ENCODE results near the gene BMPR1A.

DNA sequence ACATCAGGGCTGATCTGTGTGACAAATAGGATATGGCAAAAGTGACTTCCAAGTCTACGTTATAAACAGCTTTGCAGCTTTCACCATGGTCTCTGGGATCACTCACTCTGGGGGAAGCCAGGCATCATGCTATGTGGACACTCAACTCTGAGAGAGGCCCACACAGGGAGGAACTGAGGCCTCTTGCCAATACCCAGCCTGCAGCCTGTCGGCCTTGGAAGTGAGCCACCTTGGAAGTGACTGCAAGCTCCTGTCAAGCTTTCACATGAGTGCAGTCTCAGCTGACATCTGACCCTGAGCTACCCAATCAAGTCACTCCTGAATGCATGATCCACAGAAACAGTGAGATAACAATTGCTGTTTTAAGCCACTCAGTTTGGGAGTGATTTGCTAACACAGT lies 144.5 kb downstream of the BMPR1A start:
- TF ChIP-seq, protein P1, sequence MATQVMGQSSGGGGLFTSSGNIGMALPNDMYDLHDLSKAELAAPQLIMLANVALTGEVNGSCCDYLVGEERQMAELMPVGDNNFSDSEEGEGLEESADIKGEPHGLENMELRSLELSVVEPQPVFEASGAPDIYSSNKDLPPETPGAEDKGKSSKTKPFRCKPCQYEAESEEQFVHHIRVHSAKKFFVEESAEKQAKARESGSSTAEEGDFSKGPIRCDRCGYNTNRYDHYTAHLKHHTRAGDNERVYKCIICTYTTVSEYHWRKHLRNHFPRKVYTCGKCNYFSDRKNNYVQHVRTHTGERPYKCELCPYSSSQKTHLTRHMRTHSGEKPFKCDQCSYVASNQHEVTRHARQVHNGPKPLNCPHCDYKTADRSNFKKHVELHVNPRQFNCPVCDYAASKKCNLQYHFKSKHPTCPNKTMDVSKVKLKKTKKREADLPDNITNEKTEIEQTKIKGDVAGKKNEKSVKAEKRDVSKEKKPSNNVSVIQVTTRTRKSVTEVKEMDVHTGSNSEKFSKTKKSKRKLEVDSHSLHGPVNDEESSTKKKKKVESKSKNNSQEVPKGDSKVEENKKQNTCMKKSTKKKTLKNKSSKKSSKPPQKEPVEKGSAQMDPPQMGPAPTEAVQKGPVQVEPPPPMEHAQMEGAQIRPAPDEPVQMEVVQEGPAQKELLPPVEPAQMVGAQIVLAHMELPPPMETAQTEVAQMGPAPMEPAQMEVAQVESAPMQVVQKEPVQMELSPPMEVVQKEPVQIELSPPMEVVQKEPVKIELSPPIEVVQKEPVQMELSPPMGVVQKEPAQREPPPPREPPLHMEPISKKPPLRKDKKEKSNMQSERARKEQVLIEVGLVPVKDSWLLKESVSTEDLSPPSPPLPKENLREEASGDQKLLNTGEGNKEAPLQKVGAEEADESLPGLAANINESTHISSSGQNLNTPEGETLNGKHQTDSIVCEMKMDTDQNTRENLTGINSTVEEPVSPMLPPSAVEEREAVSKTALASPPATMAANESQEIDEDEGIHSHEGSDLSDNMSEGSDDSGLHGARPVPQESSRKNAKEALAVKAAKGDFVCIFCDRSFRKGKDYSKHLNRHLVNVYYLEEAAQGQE (IDR thresholded peaks at IDR 0.05; ENCODE audit: unreplicated experiment) = no peak
- TF ChIP-seq, protein P2, sequence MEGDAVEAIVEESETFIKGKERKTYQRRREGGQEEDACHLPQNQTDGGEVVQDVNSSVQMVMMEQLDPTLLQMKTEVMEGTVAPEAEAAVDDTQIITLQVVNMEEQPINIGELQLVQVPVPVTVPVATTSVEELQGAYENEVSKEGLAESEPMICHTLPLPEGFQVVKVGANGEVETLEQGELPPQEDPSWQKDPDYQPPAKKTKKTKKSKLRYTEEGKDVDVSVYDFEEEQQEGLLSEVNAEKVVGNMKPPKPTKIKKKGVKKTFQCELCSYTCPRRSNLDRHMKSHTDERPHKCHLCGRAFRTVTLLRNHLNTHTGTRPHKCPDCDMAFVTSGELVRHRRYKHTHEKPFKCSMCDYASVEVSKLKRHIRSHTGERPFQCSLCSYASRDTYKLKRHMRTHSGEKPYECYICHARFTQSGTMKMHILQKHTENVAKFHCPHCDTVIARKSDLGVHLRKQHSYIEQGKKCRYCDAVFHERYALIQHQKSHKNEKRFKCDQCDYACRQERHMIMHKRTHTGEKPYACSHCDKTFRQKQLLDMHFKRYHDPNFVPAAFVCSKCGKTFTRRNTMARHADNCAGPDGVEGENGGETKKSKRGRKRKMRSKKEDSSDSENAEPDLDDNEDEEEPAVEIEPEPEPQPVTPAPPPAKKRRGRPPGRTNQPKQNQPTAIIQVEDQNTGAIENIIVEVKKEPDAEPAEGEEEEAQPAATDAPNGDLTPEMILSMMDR (conservative IDR thresholded peaks at IDR 0.05; ENCODE audit: low read depth in 2 of 2) = no peak
- TF ChIP-seq POLR2AphosphoS5 (IDR thresholded peaks at IDR 0.05; ENCODE audit: low read depth) (no peak), EZH2phosphoT487 (IDR thresholded peaks at IDR 0.05; ENCODE audit: unreplicated experiment) (no peak), ZNF331 (CRISPR knock-in tag; IDR thresholded peaks at IDR 0.05; ENCODE audit: low read depth) (no peak), CREB1 (CRISPR knock-in tag; IDR thresholded peaks at IDR 0.05; ENCODE audit: low read depth) (no peak), ZNF114 (CRISPR knock-in tag; IDR thresholded peaks at IDR 0.05) (no peak), EZH2 (IDR thresholded peaks at IDR 0.05; ENCODE audit: low read depth, unreplicated experiment) (no peak), JUNB (IDR thresholded peaks at IDR 0.05; ENCODE audit: unreplicated experiment) (no peak)
- TF ChIP-seq, protein P3, sequence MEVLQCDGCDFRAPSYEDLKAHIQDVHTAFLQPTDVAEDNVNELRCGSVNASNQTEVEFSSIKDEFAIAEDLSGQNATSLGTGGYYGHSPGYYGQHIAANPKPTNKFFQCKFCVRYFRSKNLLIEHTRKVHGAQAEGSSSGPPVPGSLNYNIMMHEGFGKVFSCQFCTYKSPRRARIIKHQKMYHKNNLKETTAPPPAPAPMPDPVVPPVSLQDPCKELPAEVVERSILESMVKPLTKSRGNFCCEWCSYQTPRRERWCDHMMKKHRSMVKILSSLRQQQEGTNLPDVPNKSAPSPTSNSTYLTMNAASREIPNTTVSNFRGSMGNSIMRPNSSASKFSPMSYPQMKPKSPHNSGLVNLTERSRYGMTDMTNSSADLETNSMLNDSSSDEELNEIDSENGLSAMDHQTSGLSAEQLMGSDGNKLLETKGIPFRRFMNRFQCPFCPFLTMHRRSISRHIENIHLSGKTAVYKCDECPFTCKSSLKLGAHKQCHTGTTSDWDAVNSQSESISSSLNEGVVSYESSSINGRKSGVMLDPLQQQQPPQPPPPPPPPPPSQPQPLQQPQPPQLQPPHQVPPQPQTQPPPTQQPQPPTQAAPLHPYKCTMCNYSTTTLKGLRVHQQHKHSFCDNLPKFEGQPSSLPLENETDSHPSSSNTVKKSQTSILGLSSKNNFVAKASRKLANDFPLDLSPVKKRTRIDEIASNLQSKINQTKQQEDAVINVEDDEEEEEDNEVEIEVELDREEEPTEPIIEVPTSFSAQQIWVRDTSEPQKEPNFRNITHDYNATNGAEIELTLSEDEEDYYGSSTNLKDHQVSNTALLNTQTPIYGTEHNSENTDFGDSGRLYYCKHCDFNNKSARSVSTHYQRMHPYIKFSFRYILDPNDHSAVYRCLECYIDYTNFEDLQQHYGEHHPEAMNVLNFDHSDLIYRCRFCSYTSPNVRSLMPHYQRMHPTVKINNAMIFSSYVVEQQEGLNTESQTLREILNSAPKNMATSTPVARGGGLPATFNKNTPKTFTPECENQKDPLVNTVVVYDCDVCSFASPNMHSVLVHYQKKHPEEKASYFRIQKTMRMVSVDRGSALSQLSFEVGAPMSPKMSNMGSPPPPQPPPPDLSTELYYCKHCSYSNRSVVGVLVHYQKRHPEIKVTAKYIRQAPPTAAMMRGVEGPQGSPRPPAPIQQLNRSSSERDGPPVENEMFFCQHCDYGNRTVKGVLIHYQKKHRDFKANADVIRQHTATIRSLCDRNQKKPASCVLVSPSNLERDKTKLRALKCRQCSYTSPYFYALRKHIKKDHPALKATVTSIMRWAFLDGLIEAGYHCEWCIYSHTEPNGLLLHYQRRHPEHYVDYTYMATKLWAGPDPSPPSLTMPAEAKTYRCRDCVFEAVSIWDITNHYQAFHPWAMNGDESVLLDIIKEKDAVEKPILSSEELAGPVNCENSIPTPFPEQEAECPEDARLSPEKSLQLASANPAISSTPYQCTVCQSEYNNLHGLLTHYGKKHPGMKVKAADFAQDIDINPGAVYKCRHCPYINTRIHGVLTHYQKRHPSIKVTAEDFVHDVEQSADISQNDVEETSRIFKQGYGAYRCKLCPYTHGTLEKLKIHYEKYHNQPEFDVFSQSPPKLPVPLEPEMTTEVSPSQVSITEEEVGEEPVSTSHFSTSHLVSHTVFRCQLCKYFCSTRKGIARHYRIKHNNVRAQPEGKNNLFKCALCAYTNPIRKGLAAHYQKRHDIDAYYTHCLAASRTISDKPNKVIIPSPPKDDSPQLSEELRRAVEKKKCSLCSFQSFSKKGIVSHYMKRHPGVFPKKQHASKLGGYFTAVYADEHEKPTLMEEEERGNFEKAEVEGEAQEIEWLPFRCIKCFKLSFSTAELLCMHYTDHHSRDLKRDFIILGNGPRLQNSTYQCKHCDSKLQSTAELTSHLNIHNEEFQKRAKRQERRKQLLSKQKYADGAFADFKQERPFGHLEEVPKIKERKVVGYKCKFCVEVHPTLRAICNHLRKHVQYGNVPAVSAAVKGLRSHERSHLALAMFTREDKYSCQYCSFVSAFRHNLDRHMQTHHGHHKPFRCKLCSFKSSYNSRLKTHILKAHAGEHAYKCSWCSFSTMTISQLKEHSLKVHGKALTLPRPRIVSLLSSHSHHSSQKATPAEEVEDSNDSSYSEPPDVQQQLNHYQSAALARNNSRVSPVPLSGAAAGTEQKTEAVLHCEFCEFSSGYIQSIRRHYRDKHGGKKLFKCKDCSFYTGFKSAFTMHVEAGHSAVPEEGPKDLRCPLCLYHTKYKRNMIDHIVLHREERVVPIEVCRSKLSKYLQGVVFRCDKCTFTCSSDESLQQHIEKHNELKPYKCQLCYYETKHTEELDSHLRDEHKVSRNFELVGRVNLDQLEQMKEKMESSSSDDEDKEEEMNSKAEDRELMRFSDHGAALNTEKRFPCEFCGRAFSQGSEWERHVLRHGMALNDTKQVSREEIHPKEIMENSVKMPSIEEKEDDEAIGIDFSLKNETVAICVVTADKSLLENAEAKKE (CRISPR knock-in tag; IDR thresholded peaks at IDR 0.05) = no peak
- TF ChIP-seq, protein P4, sequence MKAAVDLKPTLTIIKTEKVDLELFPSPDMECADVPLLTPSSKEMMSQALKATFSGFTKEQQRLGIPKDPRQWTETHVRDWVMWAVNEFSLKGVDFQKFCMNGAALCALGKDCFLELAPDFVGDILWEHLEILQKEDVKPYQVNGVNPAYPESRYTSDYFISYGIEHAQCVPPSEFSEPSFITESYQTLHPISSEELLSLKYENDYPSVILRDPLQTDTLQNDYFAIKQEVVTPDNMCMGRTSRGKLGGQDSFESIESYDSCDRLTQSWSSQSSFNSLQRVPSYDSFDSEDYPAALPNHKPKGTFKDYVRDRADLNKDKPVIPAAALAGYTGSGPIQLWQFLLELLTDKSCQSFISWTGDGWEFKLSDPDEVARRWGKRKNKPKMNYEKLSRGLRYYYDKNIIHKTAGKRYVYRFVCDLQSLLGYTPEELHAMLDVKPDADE (IDR thresholded peaks at IDR 0.05) = no peak
